ENCODE results near the gene CCDC61. TPM values are rescaled to one million over a fixed set of nuclear protein-coding genes. Genes with fewer than 3 reads are reported as not detected.

CCDC61 gene
- total RNA-seq, 2 donors from 2014 or later, result 24.3 to 27.6 TPM

DNA sequence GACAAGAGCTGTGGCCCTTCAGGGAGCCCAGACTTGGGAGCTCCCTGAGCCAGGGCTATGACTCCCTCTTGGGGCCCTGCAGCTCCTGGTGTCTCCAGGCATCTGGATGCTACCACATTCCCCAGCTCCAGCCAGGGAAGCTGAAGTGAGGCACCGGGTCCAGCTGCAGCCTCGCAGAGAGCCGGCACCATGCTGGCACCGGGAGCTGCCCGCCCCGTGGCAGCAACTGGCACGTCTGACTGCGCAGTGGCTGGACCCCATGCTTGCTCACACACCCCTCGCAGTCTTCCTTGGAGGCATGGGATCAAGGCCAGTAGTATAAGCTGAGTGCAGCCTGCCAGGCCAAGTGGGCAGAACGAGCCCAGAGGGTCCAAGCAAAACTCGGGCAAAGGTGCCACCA is 38.1 kb downstream of the CCDC61 start:
- ATAC-seq (replicated peaks), result no peak
- Mint-ChIP-seq H3K4me1 (peaks cover 5% of the 10 kb centered on the region), H3K27ac (no peak overlapping the region), H3K9me3 (no peaks in the 10 kb centered on the region), H3K36me3 (ENCODE audit: low read depth) (no peaks in the 10 kb centered on the region), H3K27me3 (peaks cover 6% of the 10 kb centered on the region), H3K4me3 (no peak overlapping the region)

- Mint-ChIP-seq H3K27me3 (peaks cover 9% of the 10 kb centered on the region), H3K36me3 (ENCODE audit: low read depth) (no peaks in the 10 kb centered on the region), H3K4me3 (no peak overlapping the region), H3K9me3 (no peaks in the 10 kb centered on the region), H3K27ac (no peak overlapping the region), H3K4me1 (no peaks in the 10 kb centered on the region)
- no peak for ATAC-seq (replicated peaks)
Observed at GRCh38 chr19:46035546-46035945, 40.3 kb downstream of the CCDC61 start.

- no peaks in the 10 kb centered on the region for H3K36me3 Mint-ChIP-seq (ENCODE audit: low read depth)
- peaks cover 16% of the 10 kb centered on the region for H3K27me3 Mint-ChIP-seq
- no peak for ATAC-seq (replicated peaks)
- no peak overlapping the region for H3K4me3 Mint-ChIP-seq
- H3K4me1 Mint-ChIP-seq, result no peaks in the 10 kb centered on the region
- H3K9me3 Mint-ChIP-seq, result no peaks in the 10 kb centered on the region
- no peak overlapping the region for H3K27ac Mint-ChIP-seq
Observed at GRCh38 chr19:46035986-46036743, 40.9 kb downstream of the CCDC61 start.

DNA sequence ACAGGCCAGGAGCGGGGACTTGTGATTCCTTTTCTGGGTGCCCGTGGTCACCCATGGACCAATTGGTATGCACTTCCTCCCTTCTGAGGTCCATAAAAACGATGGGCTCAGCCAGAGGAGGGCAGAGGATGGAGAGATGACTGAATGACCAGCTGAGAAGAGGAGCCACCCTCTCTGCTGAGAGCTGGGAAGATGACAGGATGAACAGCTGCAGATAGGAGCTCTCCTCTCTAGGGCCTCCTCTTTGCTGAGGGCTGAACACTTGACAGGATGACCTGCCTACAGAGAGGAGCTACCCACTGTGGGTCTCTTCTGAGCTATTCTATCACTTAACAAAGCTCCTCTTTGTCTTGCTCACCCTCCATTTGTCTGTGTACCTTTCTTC is 41.5 kb downstream of the CCDC61 start:
- H3K27me3 Mint-ChIP-seq, result peaks cover 19% of the 10 kb centered on the region
- no peaks in the 10 kb centered on the region for H3K36me3 Mint-ChIP-seq (ENCODE audit: low read depth)
- no peaks in the 10 kb centered on the region for H3K4me1 Mint-ChIP-seq
- no peaks in the 10 kb centered on the region for H3K9me3 Mint-ChIP-seq
- no peak for ATAC-seq (replicated peaks)
- no peak overlapping the region for H3K4me3 Mint-ChIP-seq
- H3K27ac Mint-ChIP-seq, result no peak overlapping the region

DNA sequence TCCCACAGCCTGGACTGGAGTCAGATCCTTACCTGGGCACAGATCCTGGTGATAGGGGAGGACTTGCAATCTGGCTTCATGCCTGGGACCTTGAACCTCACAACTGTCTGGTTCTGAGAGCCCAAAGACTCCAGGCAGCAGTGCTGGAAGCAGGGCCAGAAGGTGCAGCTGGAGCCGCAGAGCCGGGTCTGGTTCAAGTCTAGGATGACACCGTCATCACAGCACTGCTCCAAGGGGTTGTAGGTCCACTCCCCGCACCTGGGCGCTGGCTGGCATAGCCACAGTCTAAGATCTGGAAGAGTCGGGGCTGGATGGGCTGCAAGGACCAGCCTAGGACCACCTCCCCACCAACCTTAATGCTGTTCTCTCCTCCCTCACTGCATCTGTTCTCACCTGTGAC is 44.9 kb downstream of the CCDC61 start:
- H3K9me3 Mint-ChIP-seq, result no peaks in the 10 kb centered on the region
- no peak overlapping the region for H3K27ac Mint-ChIP-seq
- peaks cover 40% of the 10 kb centered on the region for H3K27me3 Mint-ChIP-seq
- H3K4me1 Mint-ChIP-seq, result peaks cover 5% of the 10 kb centered on the region
- H3K4me3 Mint-ChIP-seq, result no peak overlapping the region
- peaks cover 6% of the 10 kb centered on the region for H3K36me3 Mint-ChIP-seq (ENCODE audit: low read depth)
- ATAC-seq (replicated peaks), result no peak

DNA sequence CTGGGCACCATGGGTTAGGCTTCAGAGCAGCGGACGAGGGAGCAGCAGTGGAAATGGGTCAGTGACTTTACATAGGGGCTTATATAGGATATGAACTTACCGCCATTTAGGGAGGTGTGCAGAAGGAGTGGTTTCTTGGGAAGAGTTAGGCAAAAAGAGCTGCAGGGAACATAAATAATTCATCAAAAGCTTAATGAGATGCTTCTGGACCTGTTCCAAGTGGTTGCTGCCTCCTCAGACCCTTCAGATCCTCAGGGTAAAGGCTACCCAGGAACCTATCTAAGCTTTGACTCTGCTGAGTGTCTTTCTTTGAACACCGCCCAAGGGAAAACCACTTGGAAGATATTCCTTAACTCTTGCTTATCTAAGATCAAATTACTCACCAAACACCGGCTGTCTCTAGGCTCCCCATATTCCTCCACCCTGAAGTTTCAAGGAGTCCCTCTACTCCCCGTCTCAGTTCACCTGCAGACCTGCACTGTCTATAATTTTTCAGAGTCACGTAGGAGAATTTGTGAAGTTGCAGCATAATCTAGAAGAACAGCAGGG is 45.8 kb downstream of the CCDC61 start, which contains the start of gene IGFL4:
IGFL4 (minus strand) TSS at position 51 of the 549 bp plus-strand sequence; CDS start at position 11, 40 bp downstream.
- H3K4me3 Mint-ChIP-seq, result no peak within 1 kb of the TSS
- peaks cover 47% of the 10 kb centered on the region for H3K27me3 Mint-ChIP-seq
- H3K27ac Mint-ChIP-seq, result no peak within 1 kb of the TSS
- H3K36me3 Mint-ChIP-seq (ENCODE audit: low read depth), result peaks cover 6% of the 10 kb centered on the region
- no peaks in the 10 kb centered on the region for H3K9me3 Mint-ChIP-seq
- H3K4me1 Mint-ChIP-seq, result peaks cover 5% of the 10 kb centered on the region
- ATAC-seq (replicated peaks), result no peak

- no peak overlapping the region for H3K27ac Mint-ChIP-seq
- no peak overlapping the region for H3K4me3 Mint-ChIP-seq
- no peaks in the 10 kb centered on the region for H3K9me3 Mint-ChIP-seq
- H3K36me3 Mint-ChIP-seq (ENCODE audit: low read depth), result peaks cover 6% of the 10 kb centered on the region
- H3K27me3 Mint-ChIP-seq, result peaks cover 60% of the 10 kb centered on the region
- ATAC-seq (replicated peaks), result peak; percentile 35
- peaks cover 5% of the 10 kb centered on the region for H3K4me1 Mint-ChIP-seq
Observed at GRCh38 chr19:46042252-46042883, 47.1 kb downstream of the CCDC61 start.

GRCh38 chr19:46043519-46043918 is 48.3 kb downstream of the CCDC61 start:
- no peaks in the 10 kb centered on the region for H3K9me3 Mint-ChIP-seq
- no peak overlapping the region for H3K27ac Mint-ChIP-seq
- peaks cover 5% of the 10 kb centered on the region for H3K4me1 Mint-ChIP-seq
- H3K4me3 Mint-ChIP-seq, result no peak overlapping the region
- peaks cover 72% of the 10 kb centered on the region for H3K27me3 Mint-ChIP-seq
- peaks cover 6% of the 10 kb centered on the region for H3K36me3 Mint-ChIP-seq (ENCODE audit: low read depth)
- no peak for ATAC-seq (replicated peaks)

- Mint-ChIP-seq H3K36me3 (ENCODE audit: low read depth) (no peaks in the 10 kb centered on the region), H3K4me1 (no peaks in the 10 kb centered on the region), H3K4me3 (no peak overlapping the region), H3K9me3 (no peaks in the 10 kb centered on the region), H3K27me3 (peaks cover 69% of the 10 kb centered on the region), H3K27ac (no peak overlapping the region)
- ATAC-seq (replicated peaks), result no peak
Observed at GRCh38 chr19:46049597-46049996, 54.3 kb downstream of the CCDC61 start.

DNA sequence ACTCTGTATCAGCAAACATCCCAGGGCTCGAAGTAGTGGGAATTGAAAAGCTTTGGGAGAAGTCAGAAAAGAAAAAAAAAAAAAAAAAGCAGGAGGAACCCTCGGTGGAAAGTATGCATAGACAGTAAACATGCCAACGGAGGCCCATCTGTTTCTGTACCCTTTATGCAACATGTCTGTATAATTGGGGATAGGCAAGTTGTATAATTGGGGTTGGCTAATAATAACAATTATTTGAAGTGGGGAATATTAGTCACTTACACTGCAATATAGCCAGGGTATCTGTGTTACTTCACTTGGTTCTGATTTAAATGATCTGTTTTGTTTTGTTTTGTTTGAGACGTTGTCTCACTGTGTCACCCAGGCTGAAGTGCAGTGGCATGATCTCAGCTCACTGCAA is 57.6 kb downstream of the CCDC61 start:
- Mint-ChIP-seq H3K4me3 (no peak overlapping the region), H3K4me1 (no peaks in the 10 kb centered on the region), H3K27me3 (peaks cover 58% of the 10 kb centered on the region), H3K27ac (no peak overlapping the region), H3K36me3 (ENCODE audit: low read depth) (no peaks in the 10 kb centered on the region), H3K9me3 (no peaks in the 10 kb centered on the region)
- ATAC-seq (replicated peaks), result no peak

DNA sequence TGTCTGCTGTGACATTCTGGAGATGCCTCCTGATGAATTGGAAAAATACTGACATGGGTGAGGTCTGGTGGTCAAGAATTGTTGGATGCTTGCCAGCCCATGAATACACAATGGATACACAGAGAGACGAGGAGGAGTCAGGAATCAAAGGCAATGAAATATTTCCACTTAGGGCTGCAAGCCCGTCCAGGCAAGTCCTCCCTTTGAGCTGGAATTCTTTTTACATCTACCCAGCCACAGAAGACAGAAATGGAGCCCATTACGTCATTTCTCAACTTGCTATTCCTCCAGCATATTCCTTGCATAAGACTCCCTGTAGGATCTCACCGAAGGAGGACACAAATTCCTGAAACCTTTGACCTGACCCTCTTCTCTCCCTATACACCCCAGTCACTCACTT is 61.3 kb downstream of the CCDC61 start:
- H3K9me3 Mint-ChIP-seq, result no peaks in the 10 kb centered on the region
- H3K27me3 Mint-ChIP-seq, result peaks cover 48% of the 10 kb centered on the region
- H3K36me3 Mint-ChIP-seq (ENCODE audit: low read depth), result no peaks in the 10 kb centered on the region
- no peak overlapping the region for H3K4me3 Mint-ChIP-seq
- no peaks in the 10 kb centered on the region for H3K4me1 Mint-ChIP-seq
- H3K27ac Mint-ChIP-seq, result no peak overlapping the region
- ATAC-seq (replicated peaks), result no peak

DNA sequence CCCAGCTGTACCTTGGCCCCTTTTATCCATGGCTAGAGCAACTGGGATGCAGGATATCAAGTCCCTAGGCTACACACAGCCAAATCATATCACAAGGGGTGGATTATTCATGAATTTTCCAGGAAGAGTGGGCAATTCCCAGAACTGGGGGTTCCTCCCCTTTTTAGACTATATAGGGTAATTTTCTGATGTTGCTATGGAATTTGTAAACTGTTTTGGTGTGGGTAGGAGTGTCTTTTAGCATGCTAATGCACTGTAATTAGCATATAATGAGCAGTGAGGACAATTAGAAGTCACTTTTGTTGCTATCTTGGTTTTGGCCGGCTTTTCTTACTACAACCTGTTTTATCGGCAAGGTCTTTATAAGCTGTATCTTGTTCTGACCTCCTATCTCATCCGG is 63.5 kb downstream of the CCDC61 start:
- no peaks in the 10 kb centered on the region for H3K9me3 Mint-ChIP-seq
- ATAC-seq (replicated peaks), result no peak
- H3K4me1 Mint-ChIP-seq, result no peaks in the 10 kb centered on the region
- no peak overlapping the region for H3K27ac Mint-ChIP-seq
- H3K36me3 Mint-ChIP-seq (ENCODE audit: low read depth), result no peaks in the 10 kb centered on the region
- peaks cover 52% of the 10 kb centered on the region for H3K27me3 Mint-ChIP-seq
- no peak overlapping the region for H3K4me3 Mint-ChIP-seq

GRCh38 chr19:46060012-46060411 is 64.7 kb downstream of the CCDC61 start:
- Mint-ChIP-seq H3K9me3 (no peaks in the 10 kb centered on the region), H3K27ac (no peak overlapping the region), H3K4me1 (no peaks in the 10 kb centered on the region), H3K4me3 (no peak overlapping the region), H3K27me3 (peaks cover 52% of the 10 kb centered on the region), H3K36me3 (ENCODE audit: low read depth) (no peaks in the 10 kb centered on the region)
- ATAC-seq (replicated peaks), result no peak

- ATAC-seq (replicated peaks), result no peak
- H3K36me3 Mint-ChIP-seq (ENCODE audit: low read depth), result no peaks in the 10 kb centered on the region
- no peaks in the 10 kb centered on the region for H3K9me3 Mint-ChIP-seq
- H3K4me3 Mint-ChIP-seq, result no peak overlapping the region
- no peaks in the 10 kb centered on the region for H3K4me1 Mint-ChIP-seq
- no peak overlapping the region for H3K27ac Mint-ChIP-seq
- H3K27me3 Mint-ChIP-seq, result peaks cover 55% of the 10 kb centered on the region
Observed at GRCh38 chr19:46063201-46063600, 67.9 kb downstream of the CCDC61 start.

GRCh38 chr19:46065486-46066071 is 70.3 kb downstream of the CCDC61 start:
- H3K27me3 Mint-ChIP-seq, result peaks cover 63% of the 10 kb centered on the region
- H3K4me3 Mint-ChIP-seq, result no peak overlapping the region
- no peak overlapping the region for H3K27ac Mint-ChIP-seq
- H3K9me3 Mint-ChIP-seq, result no peaks in the 10 kb centered on the region
- no peaks in the 10 kb centered on the region for H3K36me3 Mint-ChIP-seq (ENCODE audit: low read depth)
- ATAC-seq (replicated peaks), result no peak
- H3K4me1 Mint-ChIP-seq, result no peaks in the 10 kb centered on the region
